MM.1S (cell line): ENCODE data around the gene TOP2B.

Experiments used
- DNase-seq: peaks from one replicate; pipeline ENCODE4 v3.0.0-alpha.2; 2015
- H2AFZ ChIP-seq: fragments of 300-600 bp; sonication (generic); 2 replicates; pipeline ENCODE4 v1.6.0; 2016; ENCODE audit warnings: antibody characterized with exemption, low read length
- H3F3A ChIP-seq: fragments of 300-600 bp; sonication (generic); 2 replicates; pipeline ENCODE4 v1.6.1; 2016; ENCODE audit warnings: mild to moderate bottlenecking, antibody characterized with exemption, low read length, moderate library complexity, mixed read lengths; ENCODE audit not compliant: insufficient read depth
- H3K27ac ChIP-seq: fragments of 300-600 bp; sonication (generic); 2 replicates; pipeline ENCODE4 v1.5.1; 2016; ENCODE audit warnings: mild to moderate bottlenecking, low read length
- H3K27me3 ChIP-seq: fragments of 300-600 bp; sonication (generic); replicated peaks from 2 replicates; pipeline ENCODE4 v1.6.0; 2016; ENCODE audit warnings: low read length; ENCODE audit not compliant: insufficient read depth
- H3K36me3 ChIP-seq: fragments of 300-600 bp; sonication (generic); replicated peaks from 2 replicates; pipeline ENCODE4 v1.6.1; 2016; ENCODE audit warnings: mild to moderate bottlenecking, low read length, mixed read lengths; ENCODE audit not compliant: insufficient read depth
- H3K4me1 ChIP-seq: fragments of 300-600 bp; sonication (generic); 2 replicates; pipeline ENCODE4 v1.6.1; 2016; ENCODE audit warnings: low read length, mixed read lengths
- H3K4me2 ChIP-seq: fragments of 300-600 bp; sonication (generic); 2 replicates; pipeline ENCODE4 v1.6.0; 2016; ENCODE audit warnings: low read depth, low read length
- H3K4me3 ChIP-seq: fragments of 300-600 bp; sonication (generic); 2 replicates; pipeline ENCODE4 v1.5.1; 2016; ENCODE audit warnings: low read length, mixed read lengths
- H3K79me2 ChIP-seq: fragments of 300-600 bp; sonication (generic); 2 replicates; pipeline ENCODE4 v1.6.1; 2016; ENCODE audit warnings: mixed run types, low read length, mixed read lengths
- H3K9ac ChIP-seq: fragments of 300-600 bp; sonication (generic); 2 replicates; pipeline ENCODE4 v1.6.1; 2016; ENCODE audit warnings: low read length, mixed read lengths
- H3K9me2 ChIP-seq: fragments of 300-600 bp; sonication (generic); replicated peaks from 2 replicates; pipeline ENCODE4 v1.6.1; 2016; ENCODE audit warnings: mild to moderate bottlenecking, low read length, mixed read lengths; ENCODE audit not compliant: insufficient read depth
- H3K9me3 ChIP-seq: fragments of 300-600 bp; sonication (generic); replicated peaks from 2 replicates; pipeline ENCODE4 v1.6.1; 2016; ENCODE audit warnings: mild to moderate bottlenecking, low read length, mixed read lengths; ENCODE audit not compliant: insufficient read depth
- H4K20me1 ChIP-seq: fragments of 300-600 bp; sonication (generic); 2 replicates; pipeline ENCODE4 v1.6.1; 2016; ENCODE audit warnings: mild to moderate bottlenecking, low read length, moderate library complexity, mixed read lengths; ENCODE audit not compliant: insufficient read depth
- CTCF ChIP-seq: fragments of 300-600 bp; sonication (generic); IDR thresholded peaks from 2 replicates; pipeline ENCODE4 v1.5.1; 2016; ENCODE audit warnings: antibody characterized with exemption, low read length, mixed read lengths
- EZH2 ChIP-seq: fragments of 300-600 bp; sonication (generic); optimal IDR thresholded peaks from 2 replicates; pipeline ENCODE3; 2017; ENCODE audit warnings: low read depth, mild to moderate bottlenecking, antibody characterized with exemption, low read length, mixed read lengths
- EZH2phosphoT487 ChIP-seq: fragments of 300-600 bp; sonication (generic); IDR thresholded peaks from 2 replicates; pipeline ENCODE4 v1.6.1; 2018; ENCODE audit warnings: antibody characterized with exemption, low read length

TOP2B gene

GRCh38 chr3:25697553-25697952 is 32.8 kb upstream of the TOP2B start:
- no peaks in the 10 kb centered on the region for H3K36me3 ChIP-seq

GRCh38 chr3:25695731-25696420 is 31.2 kb upstream of the TOP2B start:
- Histone ChIP-seq H3K4me3 (no peak overlapping the region), H3F3A (no peaks in the 10 kb centered on the region), H3K36me3 (no peaks in the 10 kb centered on the region), H3K27ac (no peak overlapping the region), H2AFZ (no peak overlapping the region), H3K4me1 (no peaks in the 10 kb centered on the region), H3K27me3 (no peaks in the 10 kb centered on the region), H3K4me2 (no peak overlapping the region), H3K9me2 (no peaks in the 10 kb centered on the region), H4K20me1 (no peaks in the 10 kb centered on the region), H3K9me3 (no peaks in the 10 kb centered on the region), H3K79me2 (no peaks in the 10 kb centered on the region), H3K9ac (no peak overlapping the region)
- DNase-seq: no peak
- TF ChIP-seq EZH2phosphoT487 (no peak), CTCF (no peak)

More at GRCh38 chr3:25697553-25697952, 32.8 kb upstream of the TOP2B start:
- Histone ChIP-seq H3K9me2 (no peaks in the 10 kb centered on the region), H4K20me1 (no peaks in the 10 kb centered on the region), H2AFZ (no peak overlapping the region), H3F3A (no peaks in the 10 kb centered on the region), H3K79me2 (no peaks in the 10 kb centered on the region), H3K27me3 (no peaks in the 10 kb centered on the region), H3K9ac (no peak overlapping the region), H3K9me3 (no peaks in the 10 kb centered on the region), H3K4me2 (no peak overlapping the region), H3K4me3 (no peak overlapping the region), H3K4me1 (no peaks in the 10 kb centered on the region), H3K27ac (no peak overlapping the region)
- no peak for TF ChIP-seq EZH2
- no peak for TF ChIP-seq CTCF
- TF ChIP-seq EZH2phosphoT487: no peak
- no peak for DNase-seq

- Histone ChIP-seq H4K20me1 (no peaks in the 10 kb centered on the region), H3K4me1 (no peaks in the 10 kb centered on the region), H3K9me3 (no peaks in the 10 kb centered on the region), H3K27me3 (no peaks in the 10 kb centered on the region), H3F3A (no peaks in the 10 kb centered on the region), H2AFZ (no peak overlapping the region), H3K4me3 (no peak overlapping the region), H3K27ac (no peak overlapping the region), H3K79me2 (no peaks in the 10 kb centered on the region), H3K9ac (no peak overlapping the region), H3K9me2 (no peaks in the 10 kb centered on the region), H3K36me3 (no peaks in the 10 kb centered on the region), H3K4me2 (no peak overlapping the region)
- no peak for DNase-seq
- TF ChIP-seq CTCF: no peak
- no peak for TF ChIP-seq EZH2
- no peak for TF ChIP-seq EZH2phosphoT487
Observed at GRCh38 chr3:25693238-25693637, 28.5 kb upstream of the TOP2B start.
